ENCODE measurements around the gene RGS21. TPM values are rescaled to one million over a fixed set of nuclear protein-coding genes. Genes with fewer than 3 reads are reported as not detected.

Gene RGS21
- total and polyA plus RNA-seq, 2 of the 4 experiments (the other 2 are of a cell fraction): not detected

- DNase-seq (no peak), ATAC-seq (ENCODE audit: low read depth) (no peak)
- no peak overlapping the region for H4K5ac ChIP-seq (ENCODE audit: low read depth, low read length)
- BruUV-seq (replicated peaks): no TSS peak
- ChIA-PET CTCF (no interaction called here), POLR2A (ENCODE audit: unreplicated experiment) (no interaction called here)
- H3K79me1 ChIP-seq (ENCODE audit: low read depth in 1 of 2, low read length in 2 of 2): no peaks in the 10 kb centered on the region
- no peak overlapping the region for H4K8ac ChIP-seq (ENCODE audit: low read depth in 2 of 2, low read length in 2 of 2)
- H3K14ac ChIP-seq (replicated peaks; ENCODE audit: low read depth, low read length): no peak overlapping the region
- no peak overlapping the region for H3K23ac ChIP-seq (ENCODE audit: low read depth, low read length)
- H3K4me1 ChIP-seq (ENCODE audit: control insufficient read depth, insufficient read depth, low read length): no peaks in the 10 kb centered on the region
- no peak overlapping the region for H3K4me2 ChIP-seq (ENCODE audit: low read depth, low read length)
- no peak overlapping the region for H3K56ac ChIP-seq (ENCODE audit: extremely low read depth, insufficient read depth, low read length)
- H3K27me3 ChIP-seq (ENCODE audit: control insufficient read depth, insufficient read depth, low read length): no peaks in the 10 kb centered on the region
- no peak overlapping the region for H4K91ac ChIP-seq (ENCODE audit: insufficient read depth, low read depth, low read length)
- no peak overlapping the region for H2BK120ac ChIP-seq (ENCODE audit: low read depth, low read length)
- no peaks in the 10 kb centered on the region for H4K20me1 ChIP-seq (ENCODE audit: insufficient read depth, low read length)
- intact Hi-C loops (cut with micrococcal nuclease) (no loop called here), in situ Hi-C loops (cut with MboI; ENCODE audit: low sequenced_read_pairs) (no loop called here), dilution Hi-C loops (cut with HindIII; ENCODE audit: low sequenced_read_pairs, unreplicated experiment) (no loop called here)
- H3K36me3 ChIP-seq (ENCODE audit: control insufficient read depth, insufficient read depth, low read length): no peaks in the 10 kb centered on the region
- H3K18ac ChIP-seq (ENCODE audit: low read depth, low read length): no peak overlapping the region
- H3K4ac ChIP-seq (ENCODE audit: low read depth, low read length): no peak overlapping the region
- no peak overlapping the region for H2AK5ac ChIP-seq (ENCODE audit: low read depth, low read length)
- peaks cover 7% of the 10 kb centered on the region; the same call in 1 of the 2 replicates for H3K9me3 ChIP-seq (ENCODE audit: control insufficient read depth, insufficient read depth, low read length)
- no peak overlapping the region for H3K4me3 ChIP-seq (ENCODE audit: insufficient read depth, low read depth, low read length)
- H3K27ac ChIP-seq (ENCODE audit: insufficient read depth, low read length): no peak overlapping the region
- no peak overlapping the region for H2BK15ac ChIP-seq (ENCODE audit: low read depth, low read length)
- H2BK5ac ChIP-seq (ENCODE audit: low read depth, low read length, poor library complexity, severe bottlenecking): no peak overlapping the region
- H2AFZ ChIP-seq (replicated peaks; ENCODE audit: low read length, poor library complexity): no peak overlapping the region
- H2BK20ac ChIP-seq (ENCODE audit: low read depth, low read length): no peak overlapping the region
- TF ChIP-seq CEBPB (IDR thresholded peaks at IDR 0.05; ENCODE audit: low read depth, low read length) (no peak), CHD1 (IDR thresholded peaks at IDR 0.05; ENCODE audit: low read depth, low read length) (no peak)
- no peak overlapping the region for H3K9ac ChIP-seq (ENCODE audit: low read depth, low read length)
- H3K9me1 ChIP-seq (ENCODE audit: insufficient read depth, low read length): no peaks in the 10 kb centered on the region
- WGBS, 2 experiments (ENCODE audit: extremely low coverage in 2 of 2, insufficient read length in 1 of 2): no CpG with 5 or more reads among the region's 2 CpGs
- no peak overlapping the region for H2AK9ac ChIP-seq (replicated peaks; ENCODE audit: low read depth, low read length, poor library complexity)
These were observed 31.9 kb upstream of the RGS21 start for GRCh38 chr1:192284927-192285326.

Measured in IMR-90 (cell line).